Measurements from ENCODE around the gene ATP11C. TPM values are rescaled to one million over a fixed set of nuclear protein-coding genes. Genes with fewer than 3 reads are reported as not detected.

ATP11C gene
- total RNA-seq, 2 donors from 2014 or later: 23.2 to 28.3 TPM

DNA sequence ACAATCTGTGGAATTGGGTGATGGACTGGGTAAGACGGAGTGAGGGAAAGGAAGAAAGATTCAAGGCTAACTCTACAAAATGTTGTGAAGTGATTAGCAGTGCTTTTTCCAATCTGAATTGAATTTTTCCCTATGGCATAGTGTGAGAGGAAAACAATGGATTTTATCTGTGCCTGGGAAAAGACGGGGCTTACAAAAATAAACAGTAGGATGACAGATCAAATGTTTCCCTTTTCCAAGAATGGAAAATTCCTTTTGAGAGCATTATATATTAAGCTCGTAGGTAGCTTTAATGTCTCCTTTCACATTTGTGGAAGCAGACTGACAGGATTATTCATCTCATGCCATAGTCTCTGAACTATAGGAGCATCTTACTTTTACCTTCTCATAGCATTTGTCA, 27.8 kb downstream of the ATP11C start:
- WGBS: 45% methylated on average over 3 of the region's 3 CpGs
- no peaks in the 10 kb centered on the region for H3K36me3 ChIP-seq
- no peak for DNase-seq (ENCODE audit: low spot score)
- no peaks in the 10 kb centered on the region for H3K27me3 ChIP-seq (replicated peaks; ENCODE audit: insufficient read depth)
- no peaks in the 10 kb centered on the region for H3K4me1 ChIP-seq (replicated peaks)
- no peaks in the 10 kb centered on the region for H3K9me3 ChIP-seq
- TF ChIP-seq POLR2A (IDR thresholded peaks at IDR 0.05) (no peak), POLR2AphosphoS5 (IDR thresholded peaks at IDR 0.05) (no peak)
- TF ChIP-seq, protein P1, sequence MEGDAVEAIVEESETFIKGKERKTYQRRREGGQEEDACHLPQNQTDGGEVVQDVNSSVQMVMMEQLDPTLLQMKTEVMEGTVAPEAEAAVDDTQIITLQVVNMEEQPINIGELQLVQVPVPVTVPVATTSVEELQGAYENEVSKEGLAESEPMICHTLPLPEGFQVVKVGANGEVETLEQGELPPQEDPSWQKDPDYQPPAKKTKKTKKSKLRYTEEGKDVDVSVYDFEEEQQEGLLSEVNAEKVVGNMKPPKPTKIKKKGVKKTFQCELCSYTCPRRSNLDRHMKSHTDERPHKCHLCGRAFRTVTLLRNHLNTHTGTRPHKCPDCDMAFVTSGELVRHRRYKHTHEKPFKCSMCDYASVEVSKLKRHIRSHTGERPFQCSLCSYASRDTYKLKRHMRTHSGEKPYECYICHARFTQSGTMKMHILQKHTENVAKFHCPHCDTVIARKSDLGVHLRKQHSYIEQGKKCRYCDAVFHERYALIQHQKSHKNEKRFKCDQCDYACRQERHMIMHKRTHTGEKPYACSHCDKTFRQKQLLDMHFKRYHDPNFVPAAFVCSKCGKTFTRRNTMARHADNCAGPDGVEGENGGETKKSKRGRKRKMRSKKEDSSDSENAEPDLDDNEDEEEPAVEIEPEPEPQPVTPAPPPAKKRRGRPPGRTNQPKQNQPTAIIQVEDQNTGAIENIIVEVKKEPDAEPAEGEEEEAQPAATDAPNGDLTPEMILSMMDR (IDR thresholded peaks at IDR 0.05): no peak
- no peak overlapping the region for H3K4me3 ChIP-seq
- intact Hi-C loops (cut with DNase I): no loop called here
- no peak overlapping the region for H3K27ac ChIP-seq

DNA sequence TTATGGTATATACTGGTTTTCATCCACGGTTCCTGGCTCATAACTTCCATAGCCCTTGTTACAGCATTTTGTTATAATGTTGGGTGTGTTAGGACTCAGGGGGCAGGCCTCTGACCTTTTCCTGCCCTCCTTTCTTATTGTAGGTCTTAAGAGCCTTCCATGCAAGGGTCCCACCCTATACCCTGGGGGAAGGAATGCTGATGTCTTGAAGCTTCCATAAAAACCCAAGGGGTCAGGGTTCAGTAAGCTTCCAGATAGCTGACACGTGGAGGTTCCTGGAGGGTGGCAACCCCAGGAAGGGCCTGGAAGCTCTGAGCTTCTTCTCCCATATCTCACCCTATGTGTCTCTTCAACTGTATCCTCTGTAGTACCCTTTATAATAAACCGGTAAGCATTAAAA, 29.6 kb downstream of the ATP11C start:
- H3K4me3 ChIP-seq: no peak overlapping the region
- DNase-seq (ENCODE audit: low spot score): no peak
- H3K36me3 ChIP-seq: no peaks in the 10 kb centered on the region
- no peaks in the 10 kb centered on the region for H3K9me3 ChIP-seq
- no peak overlapping the region for H3K27ac ChIP-seq
- intact Hi-C loops (cut with DNase I): no loop called here
- TF ChIP-seq POLR2AphosphoS5 (IDR thresholded peaks at IDR 0.05) (no peak), POLR2A (IDR thresholded peaks at IDR 0.05) (no peak)
- TF ChIP-seq, protein P1 (IDR thresholded peaks at IDR 0.05): no peak
- 91% methylated on average over 3 of the region's 3 CpGs for WGBS
- no peaks in the 10 kb centered on the region for H3K27me3 ChIP-seq (replicated peaks; ENCODE audit: insufficient read depth)
- no peaks in the 10 kb centered on the region for H3K4me1 ChIP-seq (replicated peaks)

DNA sequence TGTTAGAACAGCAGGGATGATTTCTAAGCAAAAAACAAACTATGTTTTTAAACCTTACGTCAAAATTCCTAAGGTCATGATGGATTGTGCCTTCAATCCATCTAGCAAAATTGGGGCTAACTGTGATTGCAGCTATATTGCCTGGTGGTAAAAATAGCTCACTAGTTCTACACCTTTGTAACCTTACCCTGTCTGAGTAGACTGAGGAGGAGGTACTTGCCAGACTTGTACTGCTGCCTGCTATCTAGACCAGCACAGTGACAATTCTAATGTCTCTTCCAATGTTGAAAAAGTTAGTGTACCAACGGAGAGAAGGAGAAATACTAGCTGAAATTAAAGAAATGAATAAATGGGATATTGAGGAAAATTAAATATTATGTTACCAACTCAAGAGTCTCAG, 30.3 kb downstream of the ATP11C start:
- WGBS: 71% methylated on average over 2 of the region's 2 CpGs
- Histone ChIP-seq H3K36me3 (no peaks in the 10 kb centered on the region), H3K4me1 (replicated peaks) (no peaks in the 10 kb centered on the region), H3K4me3 (no peak overlapping the region), H3K27me3 (replicated peaks; ENCODE audit: insufficient read depth) (no peaks in the 10 kb centered on the region), H3K27ac (no peak overlapping the region), H3K9me3 (no peaks in the 10 kb centered on the region)
- DNase-seq (ENCODE audit: low spot score): no peak
- TF ChIP-seq, protein P1 (IDR thresholded peaks at IDR 0.05): no peak
- TF ChIP-seq POLR2A (IDR thresholded peaks at IDR 0.05): no peak
- TF ChIP-seq POLR2AphosphoS5 (IDR thresholded peaks at IDR 0.05): no peak
- intact Hi-C loops (cut with DNase I): no loop called here

DNA sequence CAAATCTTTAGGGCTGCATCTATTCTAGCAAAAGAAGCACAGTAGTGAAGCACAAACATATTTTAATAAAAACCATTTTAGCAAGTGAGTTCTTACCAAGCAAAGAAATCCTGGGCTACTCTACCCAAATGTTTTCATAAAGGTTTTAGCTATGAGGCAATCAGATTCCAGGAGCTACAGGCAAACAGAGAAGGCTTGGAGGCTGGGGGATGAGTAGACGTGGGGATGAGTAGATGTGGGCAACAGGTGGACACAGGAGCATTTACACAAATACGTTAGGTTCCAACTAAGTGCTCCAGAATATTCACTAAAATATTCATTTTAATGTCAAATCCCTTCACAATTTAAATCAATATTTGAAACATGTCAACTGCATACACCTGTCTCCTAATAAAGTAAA, 34.5 kb downstream of the ATP11C start:
- H3K9me3 ChIP-seq: no peaks in the 10 kb centered on the region
- 81% methylated on average over 2 of the region's 2 CpGs for WGBS
- intact Hi-C loops (cut with DNase I): no loop called here

DNA sequence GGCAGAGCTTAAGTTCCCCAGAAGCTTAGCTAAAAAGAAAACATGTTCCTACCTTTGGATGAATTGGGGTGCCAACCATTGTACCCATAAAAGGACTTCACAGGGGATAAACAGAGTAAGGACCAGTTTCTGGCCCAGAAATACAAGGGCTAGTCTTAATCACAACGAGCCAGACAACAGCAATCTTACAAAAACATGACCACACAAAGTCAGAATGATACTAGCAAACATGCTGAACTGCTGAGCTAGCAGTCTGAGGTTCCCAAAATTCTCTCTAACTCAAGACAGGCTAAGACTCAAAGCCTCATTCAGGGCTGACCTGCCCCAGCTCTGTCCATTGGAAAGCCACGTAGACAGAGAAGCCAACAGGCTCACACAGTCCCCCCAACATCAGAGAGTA, 40.3 kb downstream of the ATP11C start:
- intact Hi-C loops (cut with DNase I): no loop called here
- Histone ChIP-seq H3K27ac (no peak overlapping the region), H3K27me3 (replicated peaks; ENCODE audit: insufficient read depth) (no peaks in the 10 kb centered on the region), H3K4me3 (no peak overlapping the region), H3K36me3 (no peaks in the 10 kb centered on the region), H3K9me3 (no peaks in the 10 kb centered on the region), H3K4me1 (replicated peaks) (no peaks in the 10 kb centered on the region)
- TF ChIP-seq POLR2A (IDR thresholded peaks at IDR 0.05) (no peak), POLR2AphosphoS5 (IDR thresholded peaks at IDR 0.05) (no peak)
- TF ChIP-seq, protein P1 (IDR thresholded peaks at IDR 0.05): no peak
- no peak for DNase-seq (ENCODE audit: low spot score)
- 82% methylated on average over 2 of the region's 2 CpGs for WGBS

More for the DNA sequence above, 34.5 kb downstream of the ATP11C start:
- no peaks in the 10 kb centered on the region for H3K27me3 ChIP-seq (replicated peaks; ENCODE audit: insufficient read depth)
- no peaks in the 10 kb centered on the region for H3K4me1 ChIP-seq (replicated peaks)
- no peak overlapping the region for H3K27ac ChIP-seq
- TF ChIP-seq, protein P1 (IDR thresholded peaks at IDR 0.05): no peak
- TF ChIP-seq POLR2AphosphoS5 (IDR thresholded peaks at IDR 0.05): no peak
- TF ChIP-seq POLR2A (IDR thresholded peaks at IDR 0.05): no peak
- H3K4me3 ChIP-seq: no peak overlapping the region
- no peak for DNase-seq (ENCODE audit: low spot score)
- no peaks in the 10 kb centered on the region for H3K36me3 ChIP-seq
